Thymus (tissue), 11 donors: ENCODE measurements around the gene VGLL4. TPM values are rescaled to one million over a fixed set of nuclear protein-coding genes. Genes with fewer than 3 reads are reported as not detected.

ENCODE experiments used
- DNase-seq, 9 donors: peaks; one replicate each; pipeline ENCODE4 v3.0.0-alpha.2; 2013; ENCODE audit warnings: low spot score in 9 of 9, low read depth in 6 of 9, missing footprints in 1 of 9
- H3K27ac ChIP-seq, 2 donors: one replicate each; pipeline ENCODE4 v1.5.1; 2013; ENCODE audit warnings: control low read depth in 1 of 2, low read depth in 1 of 2, low read length in 1 of 2, mild to moderate bottlenecking in 1 of 2, moderate library complexity in 1 of 2
- H3K27me3 ChIP-seq, 2 donors: one replicate each; pipeline ENCODE4 v1.5.1; 2013; ENCODE audit warnings: low read length in 1 of 2; ENCODE audit not compliant: control insufficient read depth in 2 of 2, insufficient read depth in 1 of 2
- H3K36me3 ChIP-seq, 2 donors: one replicate each; pipeline ENCODE4 v1.5.1; 2013; ENCODE audit warnings: low read length in 1 of 2, mild to moderate bottlenecking in 1 of 2, moderate library complexity in 1 of 2; ENCODE audit not compliant: control insufficient read depth in 2 of 2, insufficient read depth in 2 of 2
- H3K4me1 ChIP-seq, 2 donors: one replicate each; pipeline ENCODE4 v1.5.1; 2013; ENCODE audit warnings: low read length in 2 of 2; ENCODE audit not compliant: control insufficient read depth in 2 of 2, insufficient read depth in 2 of 2
- H3K4me3 ChIP-seq, 2 donors: one replicate each; pipeline ENCODE4 v1.5.1; 2013; ENCODE audit warnings: low read length in 2 of 2, control low read depth in 1 of 2, mild to moderate bottlenecking in 1 of 2
- H3K9me3 ChIP-seq, 2 donors: one replicate each; pipeline ENCODE4 v1.5.1; 2013; ENCODE audit warnings: low read length in 1 of 2, mild to moderate bottlenecking in 1 of 2; ENCODE audit not compliant: control insufficient read depth in 2 of 2, insufficient read depth in 1 of 2
- WGBS: extraction: QIAGEN DNeasy Blood & Tissue Kit; methylation state at CpG from one replicate; pipeline ENCODE4 v1.1.7; 2013; 5-methylcytosine and 5-hydroxymethylcytosine counted together
- polyA plus RNA-seq: library from polyadenylated mRNA; stranded (reverse); fragments of 200-250 nt; gene quantifications from one replicate; pipeline ENCODE4 v1.2.3, GENCODE V29; 2013
- total RNA-seq: library from RNA; stranded (reverse); fragments of 120-200 nt; gene quantifications from one replicate; pipeline ENCODE4 v1.2.4, GENCODE V29; 2013
- donor health status: healthy.

The VGLL4 gene
- total and polyA plus RNA-seq, 2 donors: 47.0 to 49.2 TPM

DNA sequence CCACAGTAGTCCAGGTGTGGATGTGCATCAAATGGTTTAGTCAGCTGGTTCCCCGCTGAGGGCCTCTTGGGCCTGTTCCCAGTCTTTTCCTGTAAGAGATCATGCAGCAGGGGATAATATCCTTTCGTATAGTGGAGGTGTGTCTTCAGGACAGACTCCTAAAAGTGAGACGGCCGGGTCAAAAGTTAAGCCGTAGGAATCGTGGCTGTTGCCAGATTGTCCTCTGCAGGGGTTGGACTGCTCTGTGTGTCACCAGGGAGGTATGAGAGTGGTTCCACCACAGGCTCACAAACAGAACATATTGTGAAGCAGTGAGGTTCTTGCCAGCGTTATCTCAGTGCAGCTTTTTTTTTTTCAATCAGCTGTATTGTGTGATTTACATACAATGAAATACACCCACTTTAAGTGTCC lies 95.0 kb downstream of the VGLL4 start:
- no peak for DNase-seq
- H3K4me1 ChIP-seq: peaks cover 0 to 8% of the 10 kb centered on the region in 2 donors
- H3K4me3 ChIP-seq: no peak overlapping the region
- no peaks in the 10 kb centered on the region for H3K9me3 ChIP-seq
- H3K27ac ChIP-seq: peak overlapping the region in 1 of 2 donors; percentile 65
- peaks cover under 1 to 9% of the 10 kb centered on the region in 2 donors for H3K36me3 ChIP-seq
- H3K27me3 ChIP-seq: no peaks in the 10 kb centered on the region
- WGBS: 83% methylated on average over 7 of the region's 7 CpGs

DNA sequence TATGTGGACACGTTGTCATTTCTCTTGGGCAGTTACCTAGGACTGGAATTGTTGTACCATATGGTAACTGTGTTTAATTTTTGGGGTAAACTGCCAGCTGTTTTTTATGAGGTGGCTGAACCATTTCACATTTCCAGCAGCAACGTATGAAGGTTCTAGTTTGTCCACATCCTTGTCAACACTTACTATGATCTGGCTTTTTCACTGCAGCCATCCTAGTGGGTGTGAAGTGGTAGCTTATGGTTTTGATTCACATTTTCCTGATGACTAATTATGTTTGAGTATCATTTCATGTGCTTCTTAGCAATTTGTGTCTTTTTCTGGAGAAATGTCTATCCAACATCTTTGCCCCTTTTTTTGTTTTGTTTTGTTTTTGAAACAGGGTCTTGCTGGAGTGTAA lies 96.2 kb downstream of the VGLL4 start:
- Histone ChIP-seq H3K4me1 (peaks cover 0 to 8% of the 10 kb centered on the region in 2 donors), H3K27ac (no peak overlapping the region), H3K27me3 (no peaks in the 10 kb centered on the region), H3K4me3 (no peak overlapping the region), H3K9me3 (no peaks in the 10 kb centered on the region), H3K36me3 (no peaks in the 10 kb centered on the region)
- 97% methylated on average over 2 of the region's 2 CpGs for WGBS
- no peak for DNase-seq

DNA sequence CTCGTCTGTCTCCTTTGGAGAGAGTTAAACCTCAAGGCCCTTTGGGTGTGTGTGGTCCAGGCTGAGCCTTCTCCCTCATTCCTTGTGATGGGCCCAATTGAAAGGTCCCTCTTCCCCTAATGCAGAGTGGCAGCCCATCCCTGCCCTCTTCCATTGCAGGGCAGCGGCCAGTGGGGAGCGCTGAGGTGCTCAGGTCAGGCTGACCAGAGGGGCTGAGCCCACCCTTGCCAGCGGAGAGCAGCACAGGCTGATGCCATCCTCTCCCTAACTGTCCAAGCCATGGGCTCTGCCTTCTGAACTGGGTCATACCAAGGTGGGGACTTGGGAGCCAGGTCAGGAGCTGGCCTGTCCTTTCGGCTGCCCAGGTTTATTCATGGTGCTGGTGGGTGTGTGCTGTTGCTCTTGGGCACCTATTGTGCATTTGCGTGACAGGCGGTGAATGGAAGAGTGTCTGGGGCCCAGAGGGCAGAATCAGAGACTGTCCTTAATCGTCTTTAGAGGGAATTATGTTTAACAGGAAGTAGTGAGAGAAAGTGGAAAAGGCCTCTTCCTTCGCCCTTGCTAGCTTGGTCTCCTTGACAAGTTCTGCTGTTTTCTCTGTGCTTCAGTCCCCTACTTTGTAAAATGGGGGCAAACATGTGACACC lies 96.9 kb downstream of the VGLL4 start:
- no peak for DNase-seq
- Histone ChIP-seq H3K27ac (no peak overlapping the region), H3K36me3 (no peaks in the 10 kb centered on the region), H3K4me1 (peaks cover 0 to 8% of the 10 kb centered on the region in 2 donors), H3K4me3 (no peak overlapping the region), H3K27me3 (no peaks in the 10 kb centered on the region), H3K9me3 (no peaks in the 10 kb centered on the region)
- 97% methylated on average over 9 of the region's 9 CpGs for WGBS

DNA sequence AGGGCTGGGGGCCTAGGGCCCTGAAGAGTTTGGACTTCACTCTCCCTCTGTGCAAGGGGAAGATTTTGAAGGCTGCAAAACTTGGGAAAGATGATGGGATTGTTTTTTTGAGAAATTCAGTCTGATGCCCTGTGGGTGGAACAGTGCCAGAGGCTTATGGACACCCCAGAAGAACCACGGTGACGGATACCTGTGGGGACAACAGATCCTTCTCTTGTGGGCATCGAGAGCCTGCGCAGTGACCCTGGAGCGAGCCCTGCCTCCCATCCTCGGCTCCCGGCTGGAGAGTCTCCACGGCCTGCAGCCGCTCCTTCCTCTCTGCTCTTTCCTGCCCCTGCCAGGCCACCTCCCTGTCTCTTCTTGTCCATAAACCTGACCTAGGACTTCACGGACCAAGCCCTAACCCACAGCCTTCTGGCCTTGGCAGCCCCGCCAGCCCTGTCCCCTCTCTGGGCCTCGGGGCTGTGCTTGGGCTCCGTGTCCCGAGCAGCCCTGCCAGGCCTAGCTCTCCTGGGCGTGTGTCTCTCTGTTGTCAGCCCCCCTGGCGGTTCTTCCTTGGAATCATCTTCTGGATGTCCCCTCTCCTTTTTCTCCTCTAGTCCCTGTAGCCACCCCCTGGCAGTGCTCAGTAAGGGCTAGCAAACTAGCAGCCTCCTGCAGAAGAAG lies 98.4 kb downstream of the VGLL4 start:
- DNase-seq: no peak
- 96% methylated on average over 16 of the region's 16 CpGs for WGBS
- H3K27ac ChIP-seq: peak overlapping the region in 1 of 2 donors; percentile 43

DNA sequence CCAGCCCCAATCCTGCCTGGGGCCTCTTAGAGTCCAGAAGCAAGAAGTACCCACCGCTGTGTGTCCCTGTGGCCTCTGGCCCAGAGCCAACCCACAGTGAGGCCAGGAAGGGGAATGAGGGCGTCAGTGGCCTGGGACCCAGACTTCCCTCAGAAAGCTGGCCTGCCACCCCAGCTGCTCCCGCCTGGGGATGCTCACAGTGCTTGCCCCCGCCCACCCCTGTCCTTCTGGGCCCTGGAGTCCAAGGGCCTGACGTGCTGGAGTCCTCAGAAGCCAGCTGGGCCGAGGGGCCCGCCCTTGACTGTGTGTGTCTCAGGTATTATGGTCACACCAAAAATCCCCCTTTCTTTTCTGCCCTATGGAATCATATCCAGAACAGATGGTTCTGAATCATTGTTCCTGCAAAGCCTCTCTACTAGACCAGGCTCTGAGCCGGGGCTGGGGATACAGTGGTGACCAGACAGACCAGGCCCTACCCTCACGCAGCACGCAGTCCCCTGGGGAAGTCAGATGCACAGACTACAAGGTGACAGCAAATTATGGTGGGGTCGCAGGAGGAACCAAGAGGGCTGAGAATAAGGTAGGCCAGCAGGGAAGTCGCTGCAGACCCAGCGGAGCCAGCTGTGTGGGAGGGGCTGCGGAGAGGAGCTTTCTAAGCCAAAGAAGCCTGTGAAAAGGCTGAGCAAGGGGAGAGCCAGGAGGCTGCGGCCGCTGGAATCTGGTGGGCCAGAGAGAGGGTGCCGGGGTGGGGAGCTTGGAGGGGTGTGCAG lies 99.1 kb downstream of the VGLL4 start:
- no peak overlapping the region for H3K4me3 ChIP-seq
- no peaks in the 10 kb centered on the region for H3K36me3 ChIP-seq
- WGBS: 86% methylated on average over 17 of the region's 17 CpGs
- no peak for DNase-seq
- H3K9me3 ChIP-seq: no peaks in the 10 kb centered on the region
- peaks cover 0 to 8% of the 10 kb centered on the region in 2 donors for H3K4me1 ChIP-seq
- peak overlapping the region in 1 of 2 donors; percentile 43 for H3K27ac ChIP-seq
- no peaks in the 10 kb centered on the region for H3K27me3 ChIP-seq

More for the DNA sequence above, 98.4 kb downstream of the VGLL4 start:
- Histone ChIP-seq H3K4me1 (peaks cover 0 to 8% of the 10 kb centered on the region in 2 donors), H3K9me3 (no peaks in the 10 kb centered on the region), H3K4me3 (no peak overlapping the region), H3K36me3 (no peaks in the 10 kb centered on the region), H3K27me3 (no peaks in the 10 kb centered on the region)

DNA sequence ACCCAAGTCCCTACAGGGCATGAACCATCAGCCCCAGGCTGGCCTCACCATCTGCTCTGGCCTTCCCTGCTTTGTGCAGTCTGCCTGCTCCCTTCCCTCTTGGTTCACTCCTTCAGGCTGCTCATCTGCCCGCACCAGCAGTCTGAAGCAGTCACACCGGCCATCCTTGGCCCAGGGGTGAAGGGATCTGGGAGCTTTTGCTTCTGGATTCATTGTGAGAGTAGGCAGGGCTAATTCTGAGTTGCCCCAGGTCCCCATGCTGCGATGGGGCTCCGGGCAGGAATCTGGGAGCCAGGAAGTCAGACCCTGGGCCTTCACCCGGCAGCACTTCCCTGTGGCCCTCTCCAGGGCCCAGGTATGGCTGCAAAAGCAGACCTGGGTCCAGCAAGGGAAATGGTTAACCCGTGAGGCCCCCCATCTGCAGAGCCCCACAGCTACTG lies 99.7 kb downstream of the VGLL4 start:
- no peaks in the 10 kb centered on the region for H3K36me3 ChIP-seq

DNA sequence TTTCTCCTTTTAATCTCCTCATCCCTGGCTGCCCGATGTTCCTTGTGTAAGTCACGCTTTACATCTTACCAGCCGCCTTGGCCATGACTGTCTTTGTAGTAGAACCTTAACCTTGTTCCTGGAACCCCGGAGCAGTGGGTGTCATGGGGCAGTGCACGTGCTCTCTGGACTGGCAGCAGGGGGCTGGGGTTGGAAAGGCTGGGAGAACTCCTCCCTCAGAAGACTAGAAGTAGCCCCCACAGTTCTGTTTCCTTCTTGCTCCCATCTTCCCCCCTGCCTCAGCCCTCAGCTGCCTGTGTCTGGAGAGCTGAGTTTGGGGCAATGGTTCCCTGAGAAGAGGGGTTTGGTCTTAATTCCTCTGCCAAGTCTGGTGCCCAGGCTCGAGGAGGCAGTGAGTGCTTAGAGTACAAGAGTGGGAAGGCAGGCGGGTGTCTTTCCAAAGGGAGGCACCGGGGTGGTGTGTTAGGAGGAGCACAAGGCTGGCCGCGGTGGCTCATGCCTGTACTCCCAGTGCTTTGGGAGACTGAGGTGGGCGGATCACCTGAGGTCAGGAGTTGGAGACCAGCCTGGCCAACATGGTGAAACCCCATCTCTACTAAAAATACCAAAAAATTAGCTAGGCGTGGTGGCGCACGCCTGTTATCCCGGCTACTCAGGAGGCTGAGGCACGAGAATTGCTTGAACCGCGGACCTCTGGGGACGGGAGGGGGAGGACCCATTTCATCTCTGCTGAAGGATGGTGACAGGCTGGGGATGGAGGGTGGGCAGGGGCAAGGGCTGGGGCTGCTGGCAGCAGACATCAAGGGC lies 100.4 kb downstream of the VGLL4 start:
- H3K27me3 ChIP-seq: no peaks in the 10 kb centered on the region
- no peaks in the 10 kb centered on the region for H3K9me3 ChIP-seq
- no peak overlapping the region for H3K4me3 ChIP-seq
- H3K27ac ChIP-seq: no peak overlapping the region
- 97% methylated on average over 19 of the region's 19 CpGs for WGBS
- peaks cover 0 to 8% of the 10 kb centered on the region in 2 donors for H3K4me1 ChIP-seq
- DNase-seq: no peak
- no peaks in the 10 kb centered on the region for H3K36me3 ChIP-seq

More for the DNA sequence above, 99.7 kb downstream of the VGLL4 start:
- 92% methylated on average over 6 of the region's 6 CpGs for WGBS
- Histone ChIP-seq H3K4me3 (no peak overlapping the region), H3K27me3 (no peaks in the 10 kb centered on the region), H3K9me3 (no peaks in the 10 kb centered on the region), H3K4me1 (peaks cover 0 to 8% of the 10 kb centered on the region in 2 donors), H3K27ac (no peak overlapping the region)
- DNase-seq: no peak

DNA sequence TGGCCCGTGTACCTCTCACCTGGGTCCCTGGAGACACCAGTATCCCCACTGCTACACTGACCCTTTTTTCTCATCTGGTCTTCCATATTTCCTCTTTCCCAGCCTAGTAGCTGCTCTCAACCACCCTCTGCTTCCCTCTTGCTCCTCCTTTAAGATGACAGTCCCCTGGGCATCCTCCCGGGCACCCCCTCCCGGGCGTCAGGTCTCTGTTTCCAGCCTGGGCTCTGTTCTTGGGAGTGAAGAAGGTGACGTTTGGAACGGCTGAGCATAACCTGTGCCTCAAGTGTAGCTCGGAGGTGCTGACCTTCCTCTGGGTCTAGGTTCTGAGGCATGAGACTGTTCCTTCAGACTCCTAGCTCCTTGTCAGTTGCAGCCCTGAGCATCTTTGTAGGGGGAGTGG lies 101.2 kb downstream of the VGLL4 start:
- Histone ChIP-seq H3K4me3 (no peak overlapping the region), H3K36me3 (no peaks in the 10 kb centered on the region), H3K27ac (no peak overlapping the region), H3K9me3 (no peaks in the 10 kb centered on the region), H3K27me3 (no peaks in the 10 kb centered on the region), H3K4me1 (peaks cover 0 to 8% of the 10 kb centered on the region in 2 donors)
- WGBS: 97% methylated on average over 7 of the region's 7 CpGs
- DNase-seq: no peak
